GM18502 (cell line): ENCODE measurements around the gene INPP1.
"Not testable (repeated sequence)": the region's sequence is repeated elsewhere in the genome, so short reads cannot be mapped to it uniquely, and the experiment has no call there.

ENCODE experiments used
- ATAC-seq: cut with Tn5 transposase; IDR thresholded peaks from one replicate; pipeline ENCODE4 v1.9.1; 2021; ENCODE audit warnings: mild to moderate bottlenecking; ENCODE audit not compliant: unreplicated experiment, poor library complexity

Gene INPP1, protein sequence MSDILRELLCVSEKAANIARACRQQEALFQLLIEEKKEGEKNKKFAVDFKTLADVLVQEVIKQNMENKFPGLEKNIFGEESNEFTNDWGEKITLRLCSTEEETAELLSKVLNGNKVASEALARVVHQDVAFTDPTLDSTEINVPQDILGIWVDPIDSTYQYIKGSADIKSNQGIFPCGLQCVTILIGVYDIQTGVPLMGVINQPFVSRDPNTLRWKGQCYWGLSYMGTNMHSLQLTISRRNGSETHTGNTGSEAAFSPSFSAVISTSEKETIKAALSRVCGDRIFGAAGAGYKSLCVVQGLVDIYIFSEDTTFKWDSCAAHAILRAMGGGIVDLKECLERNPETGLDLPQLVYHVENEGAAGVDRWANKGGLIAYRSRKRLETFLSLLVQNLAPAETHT

DNA sequence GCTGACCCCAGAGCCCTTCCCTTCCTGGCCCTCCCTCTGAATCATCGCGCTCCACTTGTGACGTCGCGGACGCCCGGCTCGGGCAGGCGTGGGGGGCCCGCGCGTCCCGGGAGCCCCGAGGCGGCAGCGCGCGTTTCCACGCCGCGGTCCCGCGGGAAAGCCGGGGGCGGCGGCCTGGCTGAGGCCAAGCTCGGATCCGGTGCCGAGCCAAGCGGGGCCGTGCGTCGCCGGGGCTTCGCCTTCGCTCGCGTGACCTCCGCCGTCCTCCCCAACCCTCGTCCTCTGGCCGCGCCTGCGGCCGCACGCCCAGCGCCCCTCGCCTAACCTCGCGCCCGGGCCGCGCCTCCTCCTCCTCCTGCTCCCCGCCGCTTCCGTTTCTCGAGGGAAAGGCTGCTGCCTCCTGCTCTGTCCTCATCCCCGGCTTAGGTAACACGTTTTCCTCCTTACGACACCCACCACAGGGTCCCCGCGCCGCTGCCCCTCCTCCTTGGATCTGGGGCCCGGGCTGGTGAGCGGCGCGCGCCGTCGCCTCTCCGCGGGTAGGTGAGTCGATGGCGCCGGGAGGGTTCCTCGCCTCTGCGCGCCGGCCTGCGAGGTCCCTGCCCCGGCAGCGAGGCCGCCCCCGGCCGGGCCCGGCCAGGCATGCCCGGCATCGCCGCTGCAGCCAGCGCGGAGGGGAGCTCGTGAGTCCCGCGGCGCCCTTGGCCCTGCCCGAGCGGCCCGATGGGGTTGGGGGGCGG is at the start of gene INPP1:
Gene INPP1, plus strand, starts transcription at position 54 of the 740 bp plus-strand sequence. CDS start 16,514 bp downstream, outside the sequence.
- ATAC-seq: peak; percentile 68

DNA sequence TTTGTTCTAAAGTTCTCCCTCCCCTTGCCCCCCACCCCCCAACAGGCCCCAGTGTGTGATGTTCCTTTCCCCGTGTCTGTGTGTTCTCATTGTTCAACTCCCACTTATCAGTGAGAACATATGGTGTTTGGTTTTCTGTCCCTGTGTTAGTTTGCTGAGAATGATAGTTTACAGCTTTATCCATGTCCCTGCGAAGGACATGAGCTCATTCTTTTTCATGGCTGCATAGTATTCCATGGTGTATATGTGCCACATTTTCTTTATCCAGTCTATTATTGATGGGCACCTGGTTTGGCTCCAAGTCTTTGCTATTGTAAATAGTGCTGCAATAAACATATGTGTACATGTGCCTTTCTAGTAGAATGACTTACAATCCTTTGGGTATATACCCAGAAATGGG is 45.5 kb upstream of the INPP1 start:
- not testable (repeated sequence) for ATAC-seq

DNA sequence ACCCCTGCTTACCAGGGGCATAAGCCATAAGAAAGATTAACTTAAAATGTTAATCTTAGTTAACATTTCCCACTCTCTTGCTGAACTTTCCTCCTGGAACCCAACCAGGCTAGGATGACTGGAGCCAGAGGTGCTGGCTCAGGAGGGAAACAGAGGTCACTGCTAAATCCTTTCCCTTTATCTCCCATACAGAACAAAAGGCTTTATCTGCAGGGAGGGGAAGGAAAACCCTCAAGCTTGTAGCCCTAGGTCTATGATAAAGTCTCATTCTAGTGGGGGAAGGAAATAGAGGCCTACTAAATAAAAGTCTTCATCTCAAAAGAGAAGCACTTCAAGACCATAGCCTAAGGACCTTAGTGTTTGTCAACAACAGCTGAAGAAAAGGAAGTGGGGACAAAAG is 42.4 kb upstream of the INPP1 start:
- no peak for ATAC-seq

DNA sequence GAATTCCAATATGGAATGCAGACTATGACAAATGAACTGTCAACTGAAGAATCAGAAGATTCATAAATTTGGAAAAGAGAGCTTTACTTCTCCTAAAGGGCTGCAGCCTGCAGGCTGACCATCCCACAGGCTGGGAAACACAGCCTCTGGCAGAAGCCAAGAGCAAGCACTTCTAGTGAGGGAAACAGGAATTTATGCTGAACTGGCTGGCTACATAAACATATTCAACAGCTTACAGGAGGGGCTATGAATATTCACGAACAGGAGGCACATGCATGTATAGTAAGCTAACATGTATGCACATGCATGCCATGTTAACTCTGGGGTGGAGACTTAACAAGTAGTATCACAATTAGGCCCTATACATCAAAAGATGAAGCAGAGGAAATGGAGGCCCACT is 41.3 kb upstream of the INPP1 start:
- ATAC-seq: no peak

DNA sequence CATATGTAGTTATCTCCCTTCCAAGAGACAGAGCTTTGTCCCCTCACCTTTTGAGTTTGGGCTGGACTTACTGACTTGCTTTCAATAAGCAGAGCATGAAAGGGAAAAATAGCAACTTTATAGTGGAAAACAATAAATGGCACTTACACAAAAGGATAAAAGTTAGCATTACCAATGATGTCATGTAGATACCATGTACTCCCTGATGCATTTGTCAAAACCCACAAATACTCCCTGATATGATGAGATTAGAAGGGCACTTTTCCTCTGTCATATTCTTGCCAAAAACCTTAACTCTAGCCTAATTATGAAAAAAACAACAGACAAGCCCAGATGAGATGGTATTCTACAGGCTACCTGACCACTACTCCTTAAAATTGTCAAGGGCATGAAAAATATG is 39.7 kb upstream of the INPP1 start:
- no peak for ATAC-seq

DNA sequence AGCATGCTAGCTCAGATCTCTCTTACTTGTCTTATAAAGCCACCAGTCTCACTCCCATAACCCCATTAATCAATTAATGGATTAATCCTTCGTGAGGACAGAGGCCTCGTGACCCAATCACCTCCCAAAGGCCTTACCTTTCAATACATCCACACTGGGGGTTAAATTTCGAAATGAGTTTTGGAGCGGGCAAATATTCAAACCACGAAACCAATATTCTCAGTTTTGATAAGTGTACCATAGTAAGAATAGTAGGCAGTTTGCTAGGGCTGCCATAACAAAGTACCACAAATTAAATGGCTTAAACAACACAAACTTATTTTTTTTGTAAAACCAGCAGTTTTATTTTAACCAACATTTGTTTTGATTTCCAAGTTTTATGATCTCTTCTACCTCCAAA is 39.0 kb upstream of the INPP1 start:
- no peak for ATAC-seq

DNA sequence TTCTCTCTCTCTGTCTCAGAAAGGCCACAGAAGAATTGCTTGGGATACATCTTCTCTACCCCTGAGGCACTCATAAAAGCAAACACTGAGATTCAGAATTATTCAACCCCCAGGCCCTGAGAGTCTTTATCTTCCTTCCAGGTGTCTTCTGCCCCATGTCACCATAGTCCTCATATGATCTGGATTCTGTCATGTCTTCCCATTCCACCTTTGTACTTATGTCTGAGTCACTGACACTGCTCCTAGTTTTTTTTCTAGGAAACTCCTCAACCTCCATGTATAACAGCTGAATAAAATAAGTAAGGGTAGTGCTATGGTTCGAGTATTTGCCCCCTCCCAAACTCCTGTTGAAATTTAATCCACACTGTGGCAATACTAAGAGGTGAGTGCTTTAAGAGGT is 35.4 kb upstream of the INPP1 start:
- ATAC-seq: no peak

DNA sequence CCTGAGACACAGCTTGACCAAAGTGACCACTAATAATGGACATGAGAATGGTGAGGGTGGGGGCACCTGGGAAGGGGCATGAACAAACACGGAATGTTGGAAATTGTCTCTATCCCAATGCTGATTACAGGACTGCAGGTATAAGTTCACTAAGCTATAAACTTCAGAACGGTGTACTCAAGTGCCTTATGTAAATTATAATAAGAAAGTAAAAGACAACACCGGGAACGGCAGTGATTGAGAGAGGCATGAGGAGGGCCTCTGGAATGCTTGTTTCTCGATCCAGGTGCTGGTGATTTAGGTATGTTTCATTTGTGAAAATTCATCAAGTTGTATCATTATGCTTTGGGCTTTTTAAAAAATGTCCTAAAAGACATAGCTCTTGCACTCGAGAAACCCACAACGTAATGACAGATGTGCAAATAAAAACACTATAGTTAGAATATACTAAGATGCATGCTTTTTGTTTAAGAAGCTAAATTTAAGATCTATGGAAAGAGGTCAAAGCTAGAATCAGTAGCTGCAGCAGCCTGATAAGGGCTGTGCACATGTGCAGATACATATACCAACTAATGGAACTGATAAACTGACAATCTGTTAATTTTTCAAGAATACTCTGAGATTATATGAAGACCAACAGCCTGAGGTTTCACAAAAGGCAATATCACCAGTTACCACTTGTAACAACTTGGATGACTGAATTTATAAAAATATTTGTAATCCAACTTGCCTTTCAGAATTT is 31.3 kb upstream of the INPP1 start:
- no peak for ATAC-seq

DNA sequence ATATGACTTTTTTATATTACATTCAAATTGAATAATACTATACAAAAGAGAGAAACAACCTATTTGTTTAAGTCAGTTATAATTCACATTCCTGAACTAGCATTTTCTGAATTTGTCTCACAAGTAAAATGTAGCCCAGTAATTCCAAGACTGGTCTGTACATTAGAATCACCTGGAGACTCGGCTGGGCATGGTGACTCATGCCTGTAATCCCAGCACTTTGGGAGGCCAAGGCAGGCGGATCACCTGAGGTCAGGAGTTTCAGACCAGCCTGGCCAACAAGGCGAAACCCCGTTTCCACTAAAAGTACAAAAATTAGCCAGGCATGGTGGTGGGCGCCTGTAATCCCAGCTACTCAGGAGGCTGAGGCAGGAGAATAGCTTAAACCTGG is 30.8 kb upstream of the INPP1 start:
- ATAC-seq: not testable (repeated sequence)

DNA sequence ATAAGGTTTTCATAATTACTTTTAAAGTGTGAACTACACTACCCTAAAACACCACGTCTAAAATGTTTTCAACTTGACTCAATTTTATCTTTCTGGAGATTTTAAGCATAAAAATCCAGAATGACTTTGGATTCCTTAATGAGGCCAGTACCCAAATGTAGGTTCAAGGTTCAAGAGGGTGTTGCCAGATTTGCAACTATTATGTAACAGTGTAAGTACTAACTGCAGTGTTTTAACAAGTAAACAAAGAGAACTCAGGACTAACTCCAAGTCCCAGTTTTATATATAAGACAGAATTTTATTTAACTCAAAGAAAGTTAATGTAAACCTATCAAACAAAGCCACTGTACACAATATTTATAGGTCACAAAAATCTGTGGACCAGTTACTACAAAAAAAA is 29.5 kb upstream of the INPP1 start:
- no peak for ATAC-seq

DNA sequence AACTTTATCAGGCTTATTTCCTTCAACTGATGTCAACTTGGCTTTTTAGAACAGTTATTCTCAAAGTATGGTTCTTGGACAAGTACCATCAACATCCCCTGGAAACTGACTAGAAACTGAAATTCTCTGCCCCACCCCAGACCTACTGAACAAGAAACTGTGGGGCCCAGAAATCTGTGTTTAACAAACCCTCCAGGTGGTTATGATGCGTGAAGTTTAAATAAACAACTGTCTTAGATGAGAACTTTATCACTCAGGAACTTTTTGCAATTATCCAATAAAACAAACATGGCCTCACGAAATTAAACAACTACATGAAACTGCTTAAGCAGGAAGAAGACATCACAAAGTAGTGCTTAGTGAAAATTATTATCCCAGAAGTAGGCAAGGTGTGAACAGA is 28.1 kb upstream of the INPP1 start:
- no peak for ATAC-seq

DNA sequence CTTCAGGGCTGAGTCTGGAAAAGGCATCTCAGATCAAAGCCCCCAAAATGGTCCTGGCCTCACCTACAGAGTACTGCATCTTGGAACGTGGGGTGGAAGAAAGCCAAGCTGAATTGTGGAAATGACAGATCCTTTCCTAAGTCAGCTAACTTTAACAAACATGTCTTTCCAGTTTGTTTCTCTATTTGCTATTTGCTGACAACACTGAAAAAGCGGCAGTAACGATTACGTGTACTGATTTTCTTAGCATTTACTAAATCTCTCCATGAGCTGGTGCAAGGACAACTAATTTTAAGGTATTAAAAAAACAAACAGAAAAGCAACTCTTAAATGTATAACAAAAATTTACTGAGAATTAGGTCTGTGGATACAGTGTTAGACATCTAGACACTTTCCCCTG is 24.9 kb upstream of the INPP1 start:
- ATAC-seq: no peak

DNA sequence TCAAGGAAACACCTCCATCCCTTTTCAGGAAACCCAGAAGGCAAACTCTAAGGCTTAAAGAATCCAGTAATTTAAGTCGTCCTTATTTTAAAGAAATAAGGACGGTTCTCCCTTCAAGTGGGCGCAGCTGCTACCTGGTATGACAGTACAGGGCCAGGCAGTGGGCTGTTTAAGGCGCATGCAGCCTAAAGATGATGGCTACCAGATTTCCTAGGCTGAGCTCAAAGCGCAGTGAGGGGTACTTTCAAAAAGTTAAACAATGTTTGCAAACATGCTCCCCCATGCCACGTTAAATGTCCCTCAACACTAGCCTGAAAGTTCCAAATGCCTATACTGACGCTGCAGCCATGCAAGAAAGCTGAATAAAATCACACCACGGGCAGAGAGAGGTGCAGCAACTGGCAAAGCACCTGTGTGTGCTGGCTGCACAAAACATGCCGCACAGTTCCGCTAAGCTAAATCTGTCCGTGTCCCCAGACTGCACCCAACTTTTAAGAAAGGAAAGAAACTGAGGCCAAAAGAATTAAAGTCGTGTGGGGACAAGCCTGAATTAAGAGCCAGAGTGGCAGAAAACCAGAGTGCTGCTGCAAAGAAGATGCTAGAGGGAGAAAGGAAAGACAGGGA is 24.3 kb upstream of the INPP1 start:
- ATAC-seq: peak; percentile 44

DNA sequence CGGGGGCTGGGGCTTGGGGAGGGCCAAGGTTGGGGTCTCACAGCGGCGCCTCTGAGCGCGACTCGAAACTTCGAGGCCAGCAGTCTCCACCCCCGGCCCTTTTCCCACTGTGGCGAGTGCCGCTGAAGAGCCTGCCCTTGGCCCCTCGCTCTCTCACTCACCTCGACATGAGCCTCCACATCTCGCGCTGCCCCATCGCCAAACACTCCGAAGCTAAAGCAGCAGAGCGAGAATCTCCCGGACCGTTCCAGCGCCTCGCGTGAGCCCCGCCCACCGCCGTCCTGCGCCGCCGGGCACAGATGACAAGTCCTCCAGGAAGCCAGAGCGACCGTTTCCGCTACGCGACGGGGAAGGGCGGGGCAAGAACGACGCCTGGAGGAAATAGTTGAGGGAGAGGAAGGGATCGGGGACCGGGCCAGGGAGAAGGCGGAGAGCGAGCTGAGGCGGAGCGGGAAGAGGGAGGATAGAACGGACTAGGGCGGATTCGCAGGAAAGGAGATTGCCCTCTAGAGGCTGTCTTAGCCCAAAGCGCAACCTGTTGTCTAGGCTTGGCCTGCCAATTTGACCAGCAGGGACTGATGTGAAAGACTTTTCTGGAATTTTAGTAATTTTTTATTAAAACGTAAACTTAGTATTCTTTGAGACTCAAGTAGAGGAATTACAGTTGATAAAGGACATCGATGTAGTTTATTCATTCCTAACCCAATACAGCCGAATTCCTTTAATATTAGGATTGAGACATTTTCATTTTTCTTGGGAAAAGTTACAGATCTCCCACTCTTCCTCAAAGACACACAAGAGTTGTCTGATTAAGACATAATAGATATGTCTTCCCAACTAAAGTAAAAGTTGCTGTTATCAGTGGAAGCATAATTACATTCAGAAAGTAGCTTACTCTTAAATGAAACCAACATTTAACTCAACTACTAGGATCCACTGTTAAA is 23.6 kb upstream of the INPP1 start, which contains the start of gene HIBCH:
Gene HIBCH, minus strand, starts transcription at position 272 of the 944 bp plus-strand sequence. Its CDS starts 76 bp downstream, at position 196.
- peak; percentile 96 for ATAC-seq

DNA sequence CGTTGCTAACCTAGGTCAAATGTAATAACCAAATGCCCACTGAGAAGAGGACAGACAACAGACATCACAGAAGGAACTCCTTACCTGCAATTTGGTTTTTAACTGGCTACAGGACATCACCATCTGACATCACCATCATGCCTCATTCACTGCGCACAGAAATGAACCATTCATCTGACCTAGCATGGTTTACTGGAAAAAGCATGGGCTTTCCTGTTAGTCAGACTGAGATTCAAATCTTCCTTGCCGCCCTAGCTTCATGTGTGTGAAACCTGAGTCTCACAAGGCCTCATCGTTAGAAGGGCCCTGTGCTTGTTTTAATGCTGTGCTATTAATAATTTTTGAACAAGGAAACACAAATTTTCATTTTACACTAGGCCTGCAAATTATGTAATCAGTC is 22.7 kb upstream of the INPP1 start:
- ATAC-seq: no peak

DNA sequence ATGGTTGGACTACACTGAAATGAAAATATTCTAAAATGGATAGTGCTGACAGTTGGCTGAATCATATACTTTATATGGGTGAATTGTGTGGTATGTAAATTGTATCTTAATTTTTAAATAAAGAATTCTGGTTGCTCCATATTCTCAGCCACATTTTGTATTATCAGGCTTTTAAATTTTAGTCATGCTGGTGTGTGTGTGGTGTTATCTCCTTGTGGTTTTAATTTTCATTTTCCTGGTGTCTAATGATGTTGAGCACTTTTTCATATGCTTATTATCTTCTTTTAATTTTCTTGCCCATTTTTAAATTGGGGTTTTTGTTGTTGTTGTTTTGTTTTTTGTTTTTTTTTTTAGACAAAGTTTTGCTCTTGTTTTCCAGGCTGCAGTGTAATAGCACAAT is 20.0 kb upstream of the INPP1 start:
- ATAC-seq: no peak

DNA sequence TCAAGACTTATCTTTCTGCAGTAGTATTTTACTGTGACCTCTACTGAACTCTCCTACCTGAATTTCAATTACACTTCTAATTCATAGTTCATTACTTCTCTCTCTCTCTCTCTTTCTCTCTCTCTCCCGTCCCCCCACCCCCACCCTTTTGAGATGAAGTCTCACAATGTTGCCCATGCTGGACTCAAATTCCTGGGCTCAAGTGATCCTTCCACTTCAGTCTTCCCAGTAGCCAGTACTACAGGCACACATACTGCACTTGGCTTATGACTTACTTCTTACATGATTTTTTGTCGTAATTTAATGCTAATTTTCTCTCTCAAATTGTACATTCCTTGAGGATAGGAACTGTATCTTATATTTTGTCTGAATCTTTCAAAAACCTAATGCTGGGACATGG is 17.8 kb upstream of the INPP1 start:
- no peak for ATAC-seq

DNA sequence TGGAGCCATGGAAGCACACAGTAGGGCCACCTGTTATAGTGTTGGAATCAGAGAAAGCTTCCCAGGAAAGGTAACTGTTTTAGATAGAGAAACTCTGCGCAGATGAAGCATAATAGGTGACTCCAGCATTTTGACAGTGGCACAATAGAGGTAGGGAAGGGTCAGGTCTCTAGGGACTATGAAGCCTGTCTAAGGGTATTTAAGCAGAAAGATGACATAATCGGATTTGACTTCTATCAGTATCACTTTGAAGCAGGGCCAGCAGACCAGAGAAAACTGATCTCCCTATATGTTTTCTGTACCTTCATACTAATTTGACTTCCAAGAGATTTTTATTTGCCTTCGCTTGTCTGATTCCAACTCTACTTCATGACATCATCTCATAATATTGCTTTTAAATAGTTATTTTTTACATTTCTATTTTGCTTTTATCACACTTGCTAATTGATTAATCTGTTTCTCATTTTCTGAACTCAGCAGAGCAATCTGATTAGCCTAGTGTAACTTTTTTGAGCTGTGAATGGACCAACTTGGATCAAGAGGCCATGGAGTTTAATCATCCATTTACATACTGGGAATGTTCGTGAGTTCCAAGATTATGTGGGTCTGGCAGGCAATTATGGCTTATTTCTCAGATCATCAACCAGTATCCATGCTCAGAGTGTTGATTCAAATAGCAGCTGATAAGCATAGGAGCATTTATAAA is 15.4 kb upstream of the INPP1 start:
- no peak for ATAC-seq
